ENCODE results near the gene DGKE. TPM values are rescaled to one million over a fixed set of nuclear protein-coding genes. Genes with fewer than 3 reads are reported as not detected.

DGKE gene
- total RNA-seq, 2 experiments from 2014 or later: 20.0 to 22.3 TPM

DNA sequence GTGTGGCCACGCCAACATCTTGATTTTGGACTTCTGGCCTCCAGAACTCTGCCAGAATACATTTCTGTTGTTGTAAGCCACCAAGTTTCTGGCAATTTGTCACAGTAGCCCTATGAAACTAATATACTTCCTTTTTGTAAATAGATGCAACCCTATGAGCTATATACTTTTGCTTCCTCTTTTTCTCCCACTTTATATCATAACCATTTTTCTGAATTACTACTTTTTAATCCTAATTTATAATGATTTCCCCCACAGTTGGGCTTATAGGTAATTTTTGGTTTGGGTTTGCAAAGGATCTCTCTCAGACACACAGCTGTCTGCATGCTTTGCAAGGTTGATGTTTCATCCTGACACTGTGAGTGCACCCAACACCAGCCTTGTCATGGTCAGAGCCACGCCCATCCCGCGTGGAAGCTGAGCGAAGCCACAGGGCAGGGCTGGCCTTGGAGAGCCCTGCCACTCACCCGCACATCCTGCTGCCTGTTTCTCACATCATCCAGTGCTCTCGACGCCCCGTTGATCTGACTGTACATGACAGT is 74.1 kb downstream of the DGKE start:
- H3K4me1 ChIP-seq (ENCODE audit: insufficient read depth, low read length): peaks cover 47% of the 10 kb centered on the region

GRCh38 chr17:56909742-56910508 is 76.0 kb downstream of the DGKE start:
- Histone ChIP-seq H3K9me3 (ENCODE audit: control insufficient read depth in 1 of 2, insufficient read depth in 1 of 2, low read length in 2 of 2) (no peaks in the 10 kb centered on the region), H3K4me3 (ENCODE audit: low read length) (no peak overlapping the region), H3K4me1 (ENCODE audit: insufficient read depth, low read length) (peaks cover 58% of the 10 kb centered on the region), H3K27ac (ENCODE audit: low read depth in 1 of 2, low read length in 2 of 2) (no peak overlapping the region), H3K36me3 (ENCODE audit: insufficient read depth, low read length) (peaks cover 41% of the 10 kb centered on the region), H3K27me3 (ENCODE audit: control insufficient read depth in 1 of 2, insufficient read depth in 2 of 2, low read length in 2 of 2) (no peaks in the 10 kb centered on the region)
- POLR2A ChIA-PET: no interaction called here
- CTCF ChIA-PET: no interaction called here
- H3K9me3 Mint-ChIP-seq: no peaks in the 10 kb centered on the region
- intact Hi-C loops (cut with DNase I, micrococcal nuclease): loop anchor here in 1 of 2 experiments (5.0 kb wide), 1 partner anchor 52 kb away; the partner anchor contains the start of gene COIL
- H3K36me3 Mint-ChIP-seq (ENCODE audit: low read depth): peaks cover 61% of the 10 kb centered on the region
- DNase-seq (no peak), ATAC-seq (ENCODE audit: poor library complexity) (no peak)
- no peaks in the 10 kb centered on the region for H3K27me3 Mint-ChIP-seq
- peak overlapping the region; percentile 85 for H3K27ac Mint-ChIP-seq
- no peak for TF ChIP-seq CTCF (IDR thresholded peaks at IDR 0.05)
- peak overlapping the region; percentile 90 for H3K4me3 Mint-ChIP-seq
- peaks cover 67% of the 10 kb centered on the region for H3K4me1 Mint-ChIP-seq (ENCODE audit: low read depth)

More for the DNA sequence above, 74.1 kb downstream of the DGKE start:
- Histone ChIP-seq H3K36me3 (ENCODE audit: insufficient read depth, low read length) (peaks cover 58% of the 10 kb centered on the region), H3K4me3 (ENCODE audit: low read length) (no peak overlapping the region), H3K27ac (ENCODE audit: low read depth in 1 of 2, low read length in 2 of 2) (peak overlapping the region in 1 of 2 donors; percentile 31), H3K9me3 (ENCODE audit: control insufficient read depth in 1 of 2, insufficient read depth in 1 of 2, low read length in 2 of 2) (no peaks in the 10 kb centered on the region), H3K27me3 (ENCODE audit: control insufficient read depth in 1 of 2, insufficient read depth in 2 of 2, low read length in 2 of 2) (no peaks in the 10 kb centered on the region)
- ATAC-seq (ENCODE audit: poor library complexity) (peak; percentile 66), DNase-seq (peak in 8 of 14 experiments; percentile 9 to 75 (median 31))
- intact Hi-C loops (cut with DNase I, micrococcal nuclease): no loop called here
- CTCF ChIA-PET: no interaction called here
- Mint-ChIP-seq H3K27ac (peak overlapping the region; percentile 85), H3K4me3 (no peak overlapping the region), H3K27me3 (no peaks in the 10 kb centered on the region), H3K4me1 (ENCODE audit: low read depth) (peaks cover 64% of the 10 kb centered on the region), H3K36me3 (ENCODE audit: low read depth) (peaks cover 69% of the 10 kb centered on the region), H3K9me3 (no peaks in the 10 kb centered on the region)
- POLR2A ChIA-PET: no interaction called here
- TF ChIP-seq CTCF (IDR thresholded peaks at IDR 0.05): no peak

- Mint-ChIP-seq H3K36me3 (ENCODE audit: low read depth) (peaks cover 57% of the 10 kb centered on the region), H3K9me3 (no peaks in the 10 kb centered on the region), H3K27me3 (no peaks in the 10 kb centered on the region), H3K4me1 (ENCODE audit: low read depth) (peaks cover 67% of the 10 kb centered on the region), H3K4me3 (peak overlapping the region; percentile 90), H3K27ac (peak overlapping the region; percentile 85)
- no peaks in the 10 kb centered on the region for H3K27me3 ChIP-seq (ENCODE audit: control insufficient read depth in 1 of 2, insufficient read depth in 2 of 2, low read length in 2 of 2)
- peaks cover 63% of the 10 kb centered on the region for H3K4me1 ChIP-seq (ENCODE audit: insufficient read depth, low read length)
- H3K27ac ChIP-seq (ENCODE audit: low read depth in 1 of 2, low read length in 2 of 2): no peak overlapping the region
- H3K9me3 ChIP-seq (ENCODE audit: control insufficient read depth in 1 of 2, insufficient read depth in 1 of 2, low read length in 2 of 2): no peaks in the 10 kb centered on the region
- H3K36me3 ChIP-seq (ENCODE audit: insufficient read depth, low read length): peaks cover 37% of the 10 kb centered on the region
- no peak for TF ChIP-seq CTCF (IDR thresholded peaks at IDR 0.05)
- DNase-seq: no peak
- ChIA-PET CTCF (no interaction called here), POLR2A (no interaction called here)
- intact Hi-C loops (cut with DNase I, micrococcal nuclease): loop anchor here in 1 of 2 experiments (5.0 kb wide), 1 partner anchor 52 kb away; the partner anchor contains the start of gene COIL
- H3K4me3 ChIP-seq (ENCODE audit: low read length): no peak overlapping the region
- ATAC-seq (ENCODE audit: poor library complexity): no peak
Observed at GRCh38 chr17:56910509-56911235, 76.7 kb downstream of the DGKE start.
